ENCODE data around the gene TRIM38.
"Not testable (repeated sequence)": the region's sequence is repeated elsewhere in the genome, so short reads cannot be mapped to it uniquely, and the experiment has no call there.

Gene TRIM38

DNA sequence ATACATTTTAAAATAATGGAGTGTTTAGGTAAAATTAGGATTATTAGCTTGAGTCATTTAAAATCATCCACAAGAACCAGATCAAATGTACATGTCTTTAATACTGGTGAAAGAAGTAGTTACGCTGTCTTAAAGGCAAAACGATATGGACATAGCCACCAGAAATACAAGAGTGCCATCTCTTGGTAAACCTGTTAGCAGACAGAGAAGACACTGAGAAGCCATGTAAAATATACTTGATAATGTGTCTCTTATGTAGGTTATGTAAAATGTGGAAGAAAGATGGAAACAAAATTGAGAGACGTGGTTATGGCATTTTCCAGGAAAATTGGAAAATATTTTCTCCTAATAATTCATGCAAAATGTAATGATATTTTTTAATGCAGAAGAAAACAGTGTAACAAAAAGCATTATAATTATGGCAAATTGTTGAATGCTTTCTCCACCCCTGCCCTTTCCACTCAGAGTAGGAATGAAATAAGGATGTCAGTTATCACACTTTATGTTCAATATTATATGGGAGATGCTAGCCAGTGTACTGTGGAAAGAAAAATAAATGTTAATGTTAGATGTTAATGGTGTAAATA lies 19.9 kb upstream of the TRIM38 start:
- no peak for DNase-seq

DNA sequence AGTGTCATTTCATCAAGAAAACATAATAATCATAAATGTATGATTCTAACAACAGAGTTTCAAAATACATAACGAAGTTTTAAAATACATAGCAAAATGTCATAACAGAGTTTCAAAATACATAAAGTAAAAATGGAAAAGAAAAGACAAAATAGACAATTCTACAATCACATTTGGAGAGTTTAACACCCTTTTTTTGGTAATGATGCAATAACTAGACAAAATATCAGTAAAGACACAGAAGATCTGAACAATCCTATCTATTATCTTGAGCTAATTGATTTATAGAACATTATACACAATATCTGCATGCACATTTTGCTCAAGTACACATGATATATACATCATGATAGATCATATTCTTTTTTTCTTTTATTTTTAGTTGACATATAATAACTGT lies 18.7 kb upstream of the TRIM38 start:
- no peak for DNase-seq

DNA sequence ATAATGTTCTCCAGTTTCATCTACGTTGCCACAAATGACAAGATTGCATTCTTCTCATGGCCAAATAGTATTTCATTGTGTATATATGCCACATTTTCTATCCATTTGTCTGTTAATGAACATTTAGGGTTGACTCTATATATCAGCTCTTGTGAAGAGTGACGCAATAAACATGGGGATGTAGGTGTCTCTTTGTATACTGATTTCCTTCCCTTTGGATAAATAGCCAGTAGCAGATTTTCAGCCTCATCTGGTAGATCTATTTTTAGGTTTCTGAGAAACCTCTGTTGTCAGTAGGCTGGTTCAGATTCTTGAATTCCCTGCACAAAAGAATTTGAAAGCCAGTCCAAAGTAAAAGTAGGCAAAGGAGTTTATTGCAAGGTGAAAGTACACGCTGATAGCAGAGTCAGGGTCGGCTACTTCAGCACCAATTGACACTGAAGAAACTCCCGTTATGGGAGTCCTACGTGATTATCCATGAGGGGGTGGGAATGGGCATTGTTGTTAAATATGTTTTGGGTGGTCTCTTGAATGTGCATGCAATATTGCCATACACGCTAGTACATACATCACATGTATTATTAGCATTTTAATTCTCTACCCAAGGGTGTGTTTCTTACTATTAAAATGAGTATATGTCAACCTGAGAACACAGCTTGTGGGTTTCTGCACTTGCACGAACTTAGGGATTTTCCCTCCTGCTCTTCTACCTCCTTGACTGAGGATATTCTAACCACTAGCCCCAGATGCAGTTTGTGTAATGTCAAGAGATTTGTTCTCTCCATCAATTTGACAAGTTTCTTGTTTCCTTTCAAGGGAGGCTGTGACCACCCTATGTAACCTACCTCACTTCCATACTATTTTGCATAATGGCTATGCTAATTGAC lies 17.7 kb upstream of the TRIM38 start:
- no peak for DNase-seq

DNA sequence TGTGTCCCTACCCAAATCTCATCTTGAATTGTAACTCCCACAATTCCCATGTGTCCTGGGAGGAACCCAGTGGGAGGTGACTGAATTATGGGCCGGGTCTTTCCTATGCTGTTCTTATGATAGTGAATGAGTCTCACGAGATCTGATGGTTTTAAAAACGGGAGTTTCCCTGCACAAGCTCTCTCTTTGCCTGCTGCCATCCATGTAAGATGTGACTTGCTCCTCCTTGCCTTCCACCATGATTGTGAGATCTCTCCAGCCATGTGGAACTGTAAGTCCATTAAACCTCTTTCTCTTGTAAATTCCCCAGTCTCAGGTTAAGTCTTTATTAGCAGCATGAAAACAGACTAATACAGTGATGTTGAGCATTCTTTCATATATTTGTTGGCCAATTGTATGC lies 16.9 kb upstream of the TRIM38 start:
- DNase-seq, result not testable (repeated sequence)

DNA sequence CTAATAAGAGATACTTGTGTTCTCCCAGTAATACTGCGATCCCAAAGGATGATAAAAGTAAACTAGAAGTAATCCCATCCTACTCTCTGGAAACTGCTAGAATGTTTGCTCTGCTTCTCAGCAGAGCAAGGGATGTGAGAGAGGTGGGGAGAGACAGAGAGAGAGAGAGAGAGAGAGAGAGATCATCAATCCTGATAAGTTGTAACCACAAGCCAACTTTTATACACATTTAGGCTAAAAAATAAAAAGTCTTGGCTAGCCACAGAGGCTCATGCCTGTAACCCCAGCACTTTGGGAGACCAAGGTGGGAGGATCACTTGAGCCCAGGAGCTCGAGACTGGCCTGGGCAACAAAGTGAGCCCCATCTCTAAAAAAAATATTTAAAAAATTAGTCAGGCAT lies 16.0 kb upstream of the TRIM38 start:
- DNase-seq, result no peak

DNA sequence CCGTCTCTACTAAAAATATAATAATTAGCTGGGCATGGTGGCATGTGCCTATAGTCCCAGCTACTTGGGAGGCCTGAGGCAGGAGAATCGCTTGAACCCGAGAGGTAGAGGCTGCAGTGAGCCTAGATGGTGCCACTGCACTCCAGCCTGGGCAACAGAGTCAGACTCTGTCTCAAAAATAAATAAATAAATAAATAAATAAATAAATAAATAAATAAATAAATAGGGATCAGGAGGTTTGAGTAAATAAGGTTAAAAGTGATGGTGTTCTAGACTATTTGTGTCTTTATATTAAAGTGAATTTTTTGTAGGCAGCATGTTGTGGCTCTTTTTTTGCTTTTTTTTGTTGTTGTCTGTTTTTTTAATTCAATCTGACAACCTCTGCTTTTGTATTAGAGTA lies 15.1 kb upstream of the TRIM38 start:
- not testable (repeated sequence) for DNase-seq

DNA sequence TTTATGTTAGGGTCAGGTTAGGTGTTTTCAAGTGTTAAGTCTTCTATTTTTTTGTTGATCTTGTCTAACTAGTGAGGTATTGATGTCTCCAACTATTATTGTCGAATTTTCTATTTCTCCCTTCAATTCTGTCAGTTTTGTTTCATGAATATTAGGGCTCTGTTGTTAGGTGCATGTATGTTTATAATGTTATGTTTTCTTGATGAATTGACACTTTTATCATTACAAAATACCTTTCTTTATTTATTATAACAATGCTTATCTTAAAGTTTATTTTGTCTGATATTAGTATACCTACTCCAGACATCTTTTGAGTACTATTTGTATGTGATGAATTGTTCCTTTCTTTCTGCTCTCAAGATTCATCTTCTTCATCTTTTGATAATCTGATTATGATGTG lies 12.9 kb upstream of the TRIM38 start:
- DNase-seq, result no peak

DNA sequence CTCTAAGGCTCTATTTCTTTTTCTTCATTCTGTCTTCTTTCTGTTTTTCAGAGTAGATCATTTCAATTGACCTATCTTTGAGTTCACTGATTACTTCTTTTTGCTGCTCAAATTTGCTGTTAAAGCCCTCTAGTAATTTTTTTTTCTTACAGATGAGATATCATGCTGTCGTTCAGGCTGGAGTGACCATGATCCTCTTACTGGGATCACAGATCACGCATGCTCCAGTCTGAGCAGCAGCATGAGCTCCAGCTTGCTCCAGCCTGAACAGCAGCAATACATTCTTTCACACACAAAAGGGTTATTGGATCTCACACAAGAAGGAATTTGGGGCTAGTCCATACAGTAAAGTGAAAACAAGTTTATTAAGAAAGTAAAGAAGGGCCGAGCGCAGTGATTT lies 12.3 kb upstream of the TRIM38 start:
- no peak for DNase-seq

DNA sequence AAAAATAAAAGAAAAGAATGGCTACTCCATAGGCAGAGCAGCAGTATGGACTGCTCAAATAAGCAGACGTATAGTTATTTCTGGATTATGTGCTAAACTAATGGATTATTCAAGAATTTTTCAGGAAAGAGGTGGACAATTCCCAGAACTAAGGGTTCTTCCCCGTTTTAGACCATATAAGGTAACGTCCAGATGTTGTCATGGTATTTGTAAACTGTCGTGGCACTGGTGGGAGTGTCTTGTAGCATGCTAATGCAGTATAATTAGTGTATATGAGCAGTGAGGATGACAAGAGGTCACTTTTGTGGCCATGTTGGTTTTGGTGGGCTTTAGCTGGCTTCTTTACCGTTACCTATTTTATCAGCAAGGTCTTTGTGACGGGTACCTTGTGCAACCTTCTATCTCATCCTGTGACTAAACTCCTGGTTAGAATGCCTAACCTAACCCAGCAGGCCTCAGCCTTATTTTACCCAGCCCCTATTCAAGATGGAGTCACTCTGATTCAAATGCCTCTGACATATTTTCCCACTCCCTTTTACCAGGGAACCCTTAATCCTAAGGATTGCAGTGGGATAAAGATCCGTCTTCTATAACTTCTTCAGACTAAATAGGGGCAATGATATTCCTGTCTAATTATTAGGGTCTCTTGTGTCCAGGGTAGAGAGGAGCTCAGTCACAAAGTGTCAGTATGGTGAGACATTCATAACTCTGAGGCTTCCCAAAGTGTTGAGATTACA lies 11.1 kb upstream of the TRIM38 start:
- no peak for DNase-seq

DNA sequence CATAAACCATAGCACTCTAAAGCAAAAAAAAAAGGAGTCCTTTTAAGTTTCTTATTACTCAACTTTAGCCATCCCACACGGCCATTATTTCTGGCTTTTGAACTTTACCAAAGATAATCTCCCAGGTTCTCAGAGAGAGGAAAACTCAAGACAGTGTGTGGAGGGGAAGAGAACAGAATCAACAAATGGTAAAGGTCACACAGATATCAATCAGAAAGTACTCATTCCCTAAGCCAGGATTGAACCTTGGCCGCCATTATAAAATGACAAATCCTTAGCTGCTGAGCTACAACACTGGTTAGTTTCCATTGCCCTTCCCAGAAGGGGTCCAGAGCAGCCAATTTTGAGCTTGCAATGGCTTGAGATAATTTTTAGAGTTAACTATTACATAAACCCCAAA lies 10.1 kb upstream of the TRIM38 start:
- DNase-seq, result no peak

DNA sequence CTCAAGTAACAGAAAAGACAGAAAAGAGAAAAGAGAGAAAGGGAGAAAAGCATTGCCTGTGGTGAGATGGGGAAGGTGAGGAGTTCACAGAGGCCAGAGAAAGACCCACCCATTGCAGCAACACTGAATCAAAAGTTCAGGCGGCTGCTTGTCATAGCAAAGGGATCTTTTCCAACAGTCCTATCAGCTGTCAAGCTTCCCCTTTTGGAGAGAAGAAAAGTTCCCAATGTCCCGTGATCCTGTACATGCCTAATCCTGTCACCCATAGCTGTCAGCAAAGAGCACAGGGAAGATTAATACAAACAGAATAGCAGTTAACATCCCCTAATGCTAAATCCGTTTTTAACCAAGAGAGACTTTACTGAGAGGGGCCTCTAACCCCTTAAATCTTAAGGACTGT lies 8.9 kb upstream of the TRIM38 start:
- DNase-seq, result no peak

DNA sequence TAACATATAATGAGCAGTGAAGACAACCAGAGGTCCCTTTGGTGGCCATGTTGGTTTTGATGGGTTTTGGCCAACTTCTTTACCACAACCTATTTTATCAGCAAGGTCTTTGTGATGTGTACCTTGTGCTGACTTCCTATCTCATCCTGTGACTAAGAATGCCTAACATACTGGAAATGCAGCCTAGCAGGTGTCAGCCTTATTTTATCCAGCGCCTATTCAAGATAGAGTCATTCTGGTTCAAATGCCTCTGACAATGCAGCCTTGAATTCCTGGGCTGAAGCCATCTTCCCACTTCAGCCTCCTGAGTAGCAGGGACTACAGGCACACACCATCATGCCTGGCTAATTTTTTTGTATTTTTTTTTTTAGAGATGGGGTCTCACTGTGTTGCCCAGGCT lies 7.8 kb upstream of the TRIM38 start:
- DNase-seq, result no peak

DNA sequence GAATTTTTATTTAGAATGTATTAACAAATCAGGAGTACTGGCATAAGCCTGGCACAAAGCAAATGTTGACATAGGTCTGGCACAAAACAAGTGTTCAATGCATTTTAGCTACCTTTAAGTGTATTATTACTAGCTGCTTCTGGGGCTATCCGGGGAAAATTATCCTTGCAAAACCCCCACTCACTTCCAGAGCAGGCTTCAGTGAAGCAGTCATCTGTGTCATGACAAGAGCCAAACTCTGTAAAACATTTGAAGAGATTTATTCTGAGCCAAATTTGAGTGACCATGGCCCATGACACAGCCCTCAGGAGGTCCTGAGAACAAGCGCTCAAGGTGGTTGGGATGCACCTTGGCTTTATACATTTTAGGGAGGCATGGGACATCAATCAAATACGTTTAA lies 6.4 kb upstream of the TRIM38 start:
- no peak for DNase-seq

DNA sequence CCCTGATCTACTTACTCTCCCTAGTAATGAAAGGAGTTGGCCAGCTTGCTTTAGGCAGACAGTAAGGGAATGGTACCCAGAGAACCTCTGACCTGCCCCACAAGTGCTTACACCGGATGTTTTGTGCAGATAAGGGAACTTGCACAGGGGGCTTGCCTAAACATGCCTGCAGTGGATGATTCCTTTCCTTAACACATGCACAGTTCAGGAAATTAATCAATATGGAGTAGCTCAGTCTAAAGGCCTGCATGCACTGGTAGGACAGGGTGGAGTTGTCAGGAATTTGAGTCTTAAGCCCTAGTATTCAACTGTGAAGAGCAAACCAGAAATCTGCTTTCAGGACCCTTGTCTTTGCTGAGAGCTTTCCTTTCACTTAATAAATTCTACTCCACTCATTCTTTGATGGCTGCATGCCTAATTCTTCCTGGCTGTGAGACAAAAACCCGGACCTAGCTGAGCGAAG lies 3.9 kb upstream of the TRIM38 start:
- DNase-seq, result no peak

DNA sequence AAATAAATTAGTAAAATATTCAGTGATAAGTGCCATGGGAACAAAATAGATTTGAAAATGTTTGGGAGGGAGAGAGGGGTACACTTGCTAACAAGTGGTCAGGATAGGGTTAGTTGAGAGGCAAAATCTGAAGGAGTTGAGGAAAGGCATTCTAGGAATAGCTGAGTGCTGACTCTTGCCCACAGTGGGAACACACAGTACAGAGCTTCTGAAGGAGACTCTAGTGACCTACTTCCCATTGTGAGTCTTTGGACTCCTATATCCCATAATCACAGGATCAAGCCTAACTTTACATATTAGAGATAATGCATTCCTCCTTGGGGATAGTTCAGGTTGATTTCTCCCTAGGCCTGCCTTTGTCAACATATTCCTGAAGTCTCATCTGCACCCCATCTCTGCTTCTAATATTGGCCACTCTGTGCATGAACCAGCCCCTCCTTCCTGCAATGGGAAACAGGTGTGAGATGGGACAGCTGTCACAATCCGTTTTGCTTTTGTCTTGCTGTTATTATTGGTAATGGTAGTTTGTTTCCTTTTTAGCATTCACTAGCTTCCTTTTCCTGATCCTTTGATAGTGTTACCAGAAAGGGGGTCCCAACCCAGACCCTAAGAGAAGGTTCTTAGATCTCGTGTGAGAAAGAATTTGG lies 2.6 kb upstream of the TRIM38 start:
- DNase-seq, result no peak

DNA sequence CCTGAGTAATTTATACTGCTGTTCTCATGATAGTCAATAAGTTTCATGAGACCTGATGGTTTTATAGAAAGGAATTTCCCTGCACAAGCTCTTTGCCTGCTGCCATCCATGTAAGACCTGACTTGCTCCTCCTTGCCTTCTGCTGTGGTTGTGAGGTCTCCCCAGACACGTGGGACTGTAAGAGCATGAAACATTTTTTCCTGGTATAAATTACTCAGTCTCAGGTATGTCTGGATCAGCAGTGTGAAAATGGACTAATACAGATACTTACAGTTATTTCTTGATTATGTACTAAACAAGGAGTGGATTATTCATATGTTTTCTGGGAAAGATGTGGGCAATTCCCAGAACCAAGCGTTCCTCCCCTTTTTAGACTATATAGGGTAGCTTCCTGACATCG lies 1.9 kb upstream of the TRIM38 start:
- DNase-seq, result peak; percentile 48 to 68

DNA sequence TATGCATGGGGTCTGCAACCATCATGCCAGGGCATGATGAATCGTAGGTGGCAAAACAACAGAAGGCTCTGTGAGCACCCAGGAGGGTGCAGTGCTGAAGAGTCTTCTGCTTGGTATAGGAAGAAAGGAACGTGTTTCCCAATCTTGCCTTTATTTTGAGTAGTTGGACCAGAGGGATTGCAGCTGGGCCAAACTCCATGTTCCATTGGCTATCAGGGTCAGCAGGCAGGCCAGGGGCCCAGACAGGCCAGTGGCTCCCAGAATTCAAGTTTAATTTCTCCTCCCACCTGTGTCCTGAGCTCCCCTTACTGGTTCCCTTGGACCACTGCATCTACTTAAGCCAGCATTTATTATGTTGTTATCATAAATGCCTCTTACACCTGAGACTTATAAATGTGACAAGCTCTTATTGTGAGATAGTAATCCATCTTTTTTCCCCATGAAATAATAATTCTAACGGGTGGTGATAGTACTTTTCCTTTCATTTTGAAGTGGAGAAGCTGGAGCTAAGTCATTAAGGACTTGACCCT lies 918 bp upstream of the TRIM38 start:
- DNase-seq, result peak in 1 of 2 donors; percentile 16

DNA sequence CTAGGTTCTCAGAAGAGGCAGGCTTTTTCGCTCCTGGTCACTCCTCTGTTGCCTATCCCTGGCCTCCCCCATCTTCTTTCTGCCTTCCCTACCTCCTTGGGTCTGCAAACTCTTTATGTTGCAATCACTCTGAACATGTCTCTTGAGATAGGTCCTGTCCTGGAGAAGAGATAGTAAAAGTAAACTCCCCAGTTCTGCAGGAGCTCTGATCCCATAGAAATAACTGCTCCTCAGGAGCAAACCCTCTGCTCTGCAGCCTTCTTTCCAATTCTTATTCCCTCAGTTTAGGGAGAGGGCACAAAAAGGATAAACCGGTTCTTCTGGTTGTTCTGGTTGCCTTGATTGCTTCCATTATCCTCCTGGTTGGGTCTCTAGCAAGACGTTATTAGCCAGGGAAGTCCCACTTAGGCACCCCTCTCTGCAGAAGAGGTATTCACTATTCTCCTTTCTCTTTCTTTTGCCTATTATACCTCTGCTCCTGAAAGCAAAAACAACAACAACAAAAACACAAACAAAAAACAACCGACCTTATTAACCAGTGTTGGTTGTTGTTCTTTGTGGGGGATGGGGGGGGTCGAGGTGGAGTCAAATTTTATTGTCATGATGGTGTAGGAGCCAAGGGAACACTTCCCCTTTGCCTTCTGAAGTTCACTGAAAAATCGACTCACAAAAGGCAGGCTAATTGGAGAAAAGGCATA lies 973 bp downstream of the TRIM38 start:
- DNase-seq, result peak in 1 of 2 donors; percentile 15

DNA sequence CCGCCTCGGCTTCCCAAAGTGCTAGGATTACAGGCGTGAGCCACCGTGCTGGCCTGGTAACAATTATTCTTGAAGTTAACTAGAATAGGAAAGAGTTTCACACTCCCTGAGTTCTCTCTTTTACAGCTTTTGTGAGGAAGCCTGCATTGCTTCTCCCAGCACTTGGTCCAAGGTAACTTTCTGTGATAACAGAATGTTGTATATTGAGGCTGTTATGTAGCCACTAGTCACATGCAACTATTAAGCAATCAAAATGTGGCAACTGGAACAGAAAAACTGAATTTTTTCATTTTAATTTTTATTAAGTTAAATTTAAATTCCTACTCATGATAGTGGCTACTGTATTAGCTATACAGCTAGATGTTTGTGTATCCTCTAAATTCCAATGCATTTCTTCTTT lies 2.5 kb downstream of the TRIM38 start:
- no peak for DNase-seq

DNA sequence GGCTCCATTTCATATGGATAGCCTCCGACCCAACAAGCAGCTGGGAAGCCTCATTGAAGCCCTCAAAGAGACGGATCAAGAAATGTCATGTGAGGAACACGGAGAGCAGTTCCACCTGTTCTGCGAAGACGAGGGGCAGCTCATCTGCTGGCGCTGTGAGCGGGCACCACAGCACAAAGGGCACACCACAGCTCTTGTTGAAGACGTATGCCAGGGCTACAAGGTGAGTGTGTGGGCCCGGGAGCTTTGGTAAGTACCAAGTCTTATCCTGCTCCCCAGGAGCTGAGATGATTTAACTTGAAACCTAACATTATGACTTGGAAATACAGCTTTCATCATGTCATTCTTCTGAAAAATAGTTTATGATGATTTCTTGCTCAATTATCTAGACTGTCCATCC lies 4.1 kb downstream of the TRIM38 start:
- DNase-seq, result no peak

DNA sequence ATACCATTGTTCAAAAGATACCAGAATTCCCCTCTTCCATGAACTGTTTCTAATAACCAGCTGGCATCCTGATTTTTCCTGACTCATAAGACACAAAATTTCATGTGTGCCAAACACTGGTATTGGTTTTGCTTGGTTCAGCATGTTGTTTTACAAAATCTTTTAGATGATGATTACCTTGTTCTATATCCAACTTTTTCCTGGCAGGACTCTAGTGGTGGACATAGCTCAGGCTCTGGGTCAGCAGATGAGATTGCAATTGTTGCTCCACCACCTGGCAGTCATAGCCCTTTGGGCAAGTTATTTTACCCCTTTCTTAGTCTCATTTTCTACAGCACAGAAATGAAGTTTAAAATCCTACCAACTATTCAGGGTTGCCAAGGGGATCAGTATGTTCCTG lies 6.2 kb downstream of the TRIM38 start:
- DNase-seq, result no peak

DNA sequence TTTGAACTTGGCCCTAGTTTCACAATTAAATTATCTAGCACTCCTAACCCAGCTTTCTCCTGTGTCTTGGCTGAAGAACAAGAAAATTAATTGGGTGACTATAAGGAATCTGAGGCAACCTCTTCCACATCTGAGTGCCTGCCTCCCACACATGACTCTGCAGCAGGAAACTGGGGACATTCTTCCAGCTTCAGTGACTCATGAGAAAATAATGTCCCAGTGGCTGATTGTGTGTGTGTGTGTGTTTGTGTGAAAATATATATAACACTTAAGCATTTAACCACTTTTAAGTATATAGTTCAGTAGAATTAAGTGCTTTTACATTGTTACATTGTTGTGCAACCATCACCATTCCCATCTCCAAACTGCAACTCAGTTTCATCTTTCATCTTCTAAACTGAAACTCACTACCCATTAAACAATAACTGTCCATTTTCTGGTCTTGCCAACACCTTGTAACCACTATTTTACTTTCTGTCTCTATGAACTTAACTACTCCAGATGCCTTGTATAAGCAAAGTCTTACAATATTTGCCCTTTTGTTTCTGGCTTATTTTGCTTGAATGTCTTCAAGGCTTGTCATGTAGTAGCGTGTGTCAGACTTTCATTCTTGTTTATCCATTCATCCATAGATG lies 8.7 kb downstream of the TRIM38 start:
- DNase-seq, result no peak
